Measurements from ENCODE around the gene TMEM135.
"Not testable (repeated sequence)": the region's sequence is repeated elsewhere in the genome, so short reads cannot be mapped to it uniquely, and the experiment has no call there.

The TMEM135 gene

GRCh38 chr11:87020336-87020735, 17.4 kb upstream of the TMEM135 start:
- DNase-seq, result no peak

- no peak for DNase-seq
Observed at GRCh38 chr11:87020764-87021365, 16.9 kb upstream of the TMEM135 start.

GRCh38 chr11:87022254-87022653, 15.5 kb upstream of the TMEM135 start:
- DNase-seq, result no peak

GRCh38 chr11:87022738-87023137, 15.0 kb upstream of the TMEM135 start:
- no peak for DNase-seq

- not testable (repeated sequence) for DNase-seq
Observed at GRCh38 chr11:87026415-87026814, 11.3 kb upstream of the TMEM135 start.

- DNase-seq, result no peak
Observed at GRCh38 chr11:87030458-87031054, 7.2 kb upstream of the TMEM135 start.

- no peak for DNase-seq
Observed at GRCh38 chr11:87031433-87032170, 6.1 kb upstream of the TMEM135 start.

- DNase-seq, result no peak
Observed at GRCh38 chr11:87033561-87033960, 4.2 kb upstream of the TMEM135 start.

GRCh38 chr11:87035976-87036583, 1.7 kb upstream of the TMEM135 start:
- DNase-seq, result no peak

- peak in 6 of 51 donors; percentile 4 to 67 (median 22) for DNase-seq
Observed at GRCh38 chr11:87036756-87037449, 831 bp upstream of the TMEM135 start.

GRCh38 chr11:87038235-87038977, 672 bp downstream of the TMEM135 start:
- DNase-seq, result peak in 2 of 51 donors; percentile 17 to 52

GRCh38 chr11:87039371-87039770, 1.6 kb downstream of the TMEM135 start:
- no peak for DNase-seq

- no peak for DNase-seq
Observed at GRCh38 chr11:87043894-87044293, 6.2 kb downstream of the TMEM135 start.

GRCh38 chr11:87046824-87047223, 9.1 kb downstream of the TMEM135 start:
- no peak for DNase-seq

GRCh38 chr11:87056091-87056490, 18.4 kb downstream of the TMEM135 start:
- no peak for DNase-seq

GRCh38 chr11:87057749-87058148, 20.0 kb downstream of the TMEM135 start:
- peak in 1 of 51 donors; percentile 8 for DNase-seq

- no peak for DNase-seq
Observed at GRCh38 chr11:87059596-87060390, 22.1 kb downstream of the TMEM135 start.

- DNase-seq, result no peak
Observed at GRCh38 chr11:87061766-87062165, 24.0 kb downstream of the TMEM135 start.

GRCh38 chr11:87063982-87064381, 26.2 kb downstream of the TMEM135 start:
- DNase-seq, result no peak

GRCh38 chr11:87072787-87073186, 35.1 kb downstream of the TMEM135 start:
- no peak for DNase-seq

Data from hypothalamus (tissue), 51 donors.